Stimulated activated CD8-positive, alpha-beta memory T cell treated with anti-CD3 and anti-CD28 coated beads, Interleukin-4, amount 100 ng/mL, for 48 hours (primary cell): ENCODE data around the gene VTI1B.
"Not testable (repeated sequence)": the region's sequence is repeated elsewhere in the genome, so short reads cannot be mapped to it uniquely, and the experiment has no call there.

Experiments used
- DNase-seq: peaks from one replicate; pipeline ENCODE4 v3.0.0-alpha.2; 2020

VTI1B gene

GRCh38 chr14:67674480-67675218 is at the start of gene VTI1B:
Gene VTI1B (minus strand): TSS chr14:67674632. CDS start chr14:67674489, 143 bp downstream.
- DNase-seq: peak; percentile 82

- no peak for DNase-seq
Observed at GRCh38 chr14:67722293-67722692, 47.9 kb upstream of the VTI1B start.

- no peak for DNase-seq
Observed at GRCh38 chr14:67721875-67722274, 47.4 kb upstream of the VTI1B start.

- DNase-seq: no peak
Observed at GRCh38 chr14:67719866-67720265, 45.4 kb upstream of the VTI1B start.

GRCh38 chr14:67719385-67719784 is 45.0 kb upstream of the VTI1B start:
- not testable (repeated sequence) for DNase-seq

GRCh38 chr14:67718265-67718664 is 43.8 kb upstream of the VTI1B start:
- DNase-seq: no peak

- DNase-seq: no peak
Observed at GRCh38 chr14:67717048-67717447, 42.6 kb upstream of the VTI1B start.

- no peak for DNase-seq
Observed at GRCh38 chr14:67710209-67710608, 35.8 kb upstream of the VTI1B start.

GRCh38 chr14:67709796-67710195 is 35.4 kb upstream of the VTI1B start:
- not testable (repeated sequence) for DNase-seq

GRCh38 chr14:67709346-67709745 is 34.9 kb upstream of the VTI1B start:
- DNase-seq: not testable (repeated sequence)

- no peak for DNase-seq
Observed at GRCh38 chr14:67705211-67705610, 30.8 kb upstream of the VTI1B start.

- no peak for DNase-seq
Observed at GRCh38 chr14:67704484-67705089, 30.2 kb upstream of the VTI1B start.

- DNase-seq: no peak
Observed at GRCh38 chr14:67703997-67704396, 29.6 kb upstream of the VTI1B start.

- not testable (repeated sequence) for DNase-seq
Observed at GRCh38 chr14:67701492-67701891, 27.1 kb upstream of the VTI1B start, which contains the start of gene RDH12. Gene RDH12 (plus strand): TSS chr14:67701886. CDS start chr14:67722643, 20,757 bp downstream.

- DNase-seq: no peak
Observed at GRCh38 chr14:67698179-67698578, 23.7 kb upstream of the VTI1B start.

- DNase-seq: no peak
Observed at GRCh38 chr14:67697006-67697405, 22.6 kb upstream of the VTI1B start.

GRCh38 chr14:67695394-67695949 is 21.0 kb upstream of the VTI1B start, which contains the start of gene RDH11:
Gene RDH11 (minus strand): TSS chr14:67695764. CDS start chr14:67695703, 61 bp downstream.
- peak; percentile 84 for DNase-seq

- peak; percentile 82 for DNase-seq
Observed at GRCh38 chr14:67694791-67695393, 20.5 kb upstream of the VTI1B start.

GRCh38 chr14:67690011-67690410 is 15.6 kb upstream of the VTI1B start:
- no peak for DNase-seq

GRCh38 chr14:67683842-67684241 is 9.4 kb upstream of the VTI1B start:
- DNase-seq: no peak

GRCh38 chr14:67680941-67681340 is 6.5 kb upstream of the VTI1B start:
- DNase-seq: no peak

- no peak for DNase-seq
Observed at GRCh38 chr14:67680121-67680602, 5.7 kb upstream of the VTI1B start.

- DNase-seq: no peak
Observed at GRCh38 chr14:67679006-67679405, 4.6 kb upstream of the VTI1B start.
